Upper lobe of left lung (tissue), 4 donors: Measurements from ENCODE around the gene ALCAM.

Experiments
- POLR2A ChIP-seq, 4 donors: fragments of 450-650 bp; IDR thresholded peaks; one replicate each; pipeline ENCODE4 v1.5.1; 2016 to 2017; ENCODE audit warnings: antibody characterized with exemption in 4 of 4, mild to moderate bottlenecking in 2 of 4
- TF ChIP-seq, protein P1 (sequence below), 6 experiments: fragments of 450-650 bp in 4 of 6; fragments of 200-600 bp in 2 of 6; sonication (generic) in 2 of 6; IDR thresholded peaks; one replicate each; pipeline ENCODE4 v1.5.1; 2016 to 2019; ENCODE audit warnings: antibody characterized with exemption in 6 of 6

DNA sequence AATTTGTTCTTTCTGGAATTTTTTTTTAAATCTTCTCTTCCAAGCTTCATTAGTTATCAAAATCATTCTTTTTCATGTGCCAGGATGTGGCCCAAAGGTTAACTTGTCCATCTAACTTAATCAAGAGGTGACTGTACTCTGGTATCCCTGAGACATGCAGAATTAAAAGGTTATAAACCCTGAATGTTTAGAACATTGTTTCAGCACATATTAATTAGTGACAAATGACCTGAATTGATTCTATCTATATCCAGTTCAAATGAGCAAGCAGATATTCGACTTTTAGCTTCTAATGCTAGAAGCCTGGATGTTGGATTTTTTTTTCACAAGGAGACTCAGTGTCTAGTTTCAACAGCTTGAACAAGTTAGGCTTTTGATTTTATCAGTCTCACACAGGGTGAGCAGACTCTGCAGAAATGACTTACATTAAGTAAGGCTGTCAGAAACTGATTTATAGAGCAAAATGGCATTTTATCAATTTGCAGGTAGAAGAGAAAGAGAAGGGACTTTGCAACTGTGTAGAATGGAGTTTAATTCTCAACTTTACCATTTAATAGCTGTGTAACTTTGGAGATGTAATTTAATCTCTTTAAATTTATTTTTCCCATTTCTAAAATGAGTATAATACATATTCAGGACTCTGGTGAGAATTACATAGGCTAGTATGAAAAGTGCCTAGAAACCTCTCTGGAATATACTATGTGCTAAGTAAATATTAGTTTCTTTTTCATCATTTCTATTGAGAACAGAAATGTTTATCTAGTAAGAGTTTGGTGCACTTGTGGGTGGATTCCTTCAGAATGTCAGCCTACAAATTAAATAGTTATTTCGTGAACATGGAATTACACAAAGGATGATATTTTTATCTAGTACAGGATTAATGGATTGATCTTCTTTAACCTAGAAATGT, 100.0 kb downstream of the ALCAM start:
- TF ChIP-seq, protein P1, sequence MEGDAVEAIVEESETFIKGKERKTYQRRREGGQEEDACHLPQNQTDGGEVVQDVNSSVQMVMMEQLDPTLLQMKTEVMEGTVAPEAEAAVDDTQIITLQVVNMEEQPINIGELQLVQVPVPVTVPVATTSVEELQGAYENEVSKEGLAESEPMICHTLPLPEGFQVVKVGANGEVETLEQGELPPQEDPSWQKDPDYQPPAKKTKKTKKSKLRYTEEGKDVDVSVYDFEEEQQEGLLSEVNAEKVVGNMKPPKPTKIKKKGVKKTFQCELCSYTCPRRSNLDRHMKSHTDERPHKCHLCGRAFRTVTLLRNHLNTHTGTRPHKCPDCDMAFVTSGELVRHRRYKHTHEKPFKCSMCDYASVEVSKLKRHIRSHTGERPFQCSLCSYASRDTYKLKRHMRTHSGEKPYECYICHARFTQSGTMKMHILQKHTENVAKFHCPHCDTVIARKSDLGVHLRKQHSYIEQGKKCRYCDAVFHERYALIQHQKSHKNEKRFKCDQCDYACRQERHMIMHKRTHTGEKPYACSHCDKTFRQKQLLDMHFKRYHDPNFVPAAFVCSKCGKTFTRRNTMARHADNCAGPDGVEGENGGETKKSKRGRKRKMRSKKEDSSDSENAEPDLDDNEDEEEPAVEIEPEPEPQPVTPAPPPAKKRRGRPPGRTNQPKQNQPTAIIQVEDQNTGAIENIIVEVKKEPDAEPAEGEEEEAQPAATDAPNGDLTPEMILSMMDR (IDR thresholded peaks at IDR 0.05): no peak
- TF ChIP-seq POLR2A (IDR thresholded peaks at IDR 0.05): no peak
